ENCODE measurements around the gene PCED1B. TPM values are rescaled to one million over a fixed set of nuclear protein-coding genes. Genes with fewer than 3 reads are reported as not detected.

Gene PCED1B
- polyA plus RNA-seq, 1 donor (not counting 4 experiments of a cell fraction or from before 2014, with no cell fraction given) = 3.2 TPM

DNA sequence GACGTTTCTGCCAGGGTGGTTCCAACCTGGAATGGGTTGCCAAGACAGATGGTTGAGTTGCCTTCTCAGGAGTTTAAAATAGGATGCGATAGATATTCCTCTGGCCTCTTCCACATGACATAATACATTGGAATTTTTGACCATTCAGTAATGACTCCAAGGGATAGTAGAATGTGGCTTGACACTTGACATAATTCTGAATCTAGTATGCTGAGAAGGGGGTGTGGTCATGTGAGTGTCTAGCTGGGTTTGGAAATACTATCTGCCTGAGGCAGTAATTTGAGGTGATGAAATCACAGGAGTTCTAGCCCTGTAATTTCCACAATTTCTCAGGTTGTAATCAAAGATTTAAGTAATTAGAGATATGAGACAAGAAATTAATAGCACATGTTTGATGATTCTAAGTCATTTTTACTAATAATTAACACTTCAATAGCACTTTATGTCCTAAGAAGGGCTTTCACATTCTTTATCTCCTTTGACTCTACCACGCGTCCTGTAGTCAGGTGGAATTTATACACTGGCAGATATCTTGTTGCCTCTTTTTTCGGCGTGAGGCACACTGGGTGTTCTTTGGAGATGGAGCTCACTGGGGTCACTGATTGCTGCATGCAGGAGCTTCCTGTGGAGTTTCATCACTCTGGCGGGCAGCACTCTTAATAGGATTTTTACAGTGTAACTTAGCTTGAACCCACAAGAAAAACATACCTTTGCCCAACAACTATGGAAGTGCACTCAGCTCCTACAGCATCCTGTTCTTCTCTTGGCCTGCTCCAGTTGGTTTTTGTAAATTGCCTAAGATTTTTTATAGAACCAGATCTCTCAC is 3.6 kb downstream of the PCED1B start:
- Histone ChIP-seq H3K4me3 (ENCODE audit: control insufficient read depth in 2 of 3, extremely low read depth in 1 of 3, insufficient read depth in 2 of 3, low read depth in 1 of 3, low read length in 3 of 3) (peak overlapping the region in 2 of 3 experiments; percentile 29 to 31), H3K27me3 (ENCODE audit: control insufficient read depth, extremely low read depth, insufficient read depth, low read length) (no peaks in the 10 kb centered on the region), H2AFZ (ENCODE audit: control insufficient read depth, low read length) (no peak overlapping the region), H3K9me3 (ENCODE audit: control insufficient read depth, low read depth, low read length) (no peaks in the 10 kb centered on the region), H3K4me2 (ENCODE audit: control insufficient read depth, extremely low read depth, insufficient read depth, low read depth, low read length) (peak overlapping the region; percentile 89), H4K20me1 (ENCODE audit: control insufficient read depth, extremely low read depth, insufficient read depth, low read length) (no peaks in the 10 kb centered on the region), H3K27ac (ENCODE audit: control insufficient read depth, insufficient read depth, low read length) (peak overlapping the region; percentile 90), H3K9me1 (ENCODE audit: control insufficient read depth, extremely low read depth, insufficient read depth, low read length) (no peaks in the 10 kb centered on the region), H3K79me2 (ENCODE audit: control insufficient read depth, insufficient read depth, low read length) (peaks cover 37% of the 10 kb centered on the region), H3K4me1 (ENCODE audit: control insufficient read depth, extremely low read depth, insufficient read depth, low read length) (peaks cover 74% of the 10 kb centered on the region), H3K9ac (ENCODE audit: control insufficient read depth, extremely low read depth, insufficient read depth, low read length) (no peak overlapping the region), H3K36me3 (ENCODE audit: control insufficient read depth in 2 of 2, extremely low read depth in 1 of 2, insufficient read depth in 2 of 2, low read length in 2 of 2) (peaks cover under 1 to 7% of the 10 kb centered on the region in 2 experiments)
- DNase-seq (ENCODE audit: low read depth, low spot score) (peak; percentile 76), FAIRE-seq (peak; percentile 61)
- dilution Hi-C loops (cut with MboI; ENCODE audit: extremely low pct_ligation_motif_present, low sequenced_read_pairs) = no loop called here
- no peak for TF ChIP-seq EZH2 (IDR thresholded peaks at IDR 0.05; ENCODE audit: low read length)

DNA sequence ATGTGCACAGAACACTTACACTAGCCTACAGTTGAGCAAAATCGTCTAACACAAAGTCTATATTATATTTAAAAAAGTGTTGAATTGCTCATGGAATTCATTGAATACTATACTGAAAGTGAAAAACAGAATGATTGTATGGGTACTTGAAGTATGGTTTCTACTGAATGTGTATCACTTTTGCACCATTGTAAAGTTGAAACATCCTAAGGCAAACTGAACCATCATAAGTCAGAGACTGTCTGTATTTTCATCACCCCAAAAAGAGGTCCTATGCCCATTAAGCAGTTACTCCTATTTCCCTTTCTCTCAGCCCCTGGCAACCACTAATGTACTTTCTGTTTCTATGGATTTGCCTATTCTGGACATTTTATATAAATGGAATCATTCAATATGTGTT is 4.8 kb downstream of the PCED1B start:
- H2AFZ ChIP-seq (ENCODE audit: control insufficient read depth, low read length) = no peak overlapping the region
- H3K79me2 ChIP-seq (ENCODE audit: control insufficient read depth, insufficient read depth, low read length) = peaks cover 26% of the 10 kb centered on the region
- H3K9me1 ChIP-seq (ENCODE audit: control insufficient read depth, extremely low read depth, insufficient read depth, low read length) = no peaks in the 10 kb centered on the region
- H4K20me1 ChIP-seq (ENCODE audit: control insufficient read depth, extremely low read depth, insufficient read depth, low read length) = no peaks in the 10 kb centered on the region
- no peak overlapping the region for H3K4me2 ChIP-seq (ENCODE audit: control insufficient read depth, extremely low read depth, insufficient read depth, low read depth, low read length)
- H3K27me3 ChIP-seq (ENCODE audit: control insufficient read depth, extremely low read depth, insufficient read depth, low read length) = no peaks in the 10 kb centered on the region
- H3K9ac ChIP-seq (ENCODE audit: control insufficient read depth, extremely low read depth, insufficient read depth, low read length) = no peak overlapping the region
- H3K9me3 ChIP-seq (ENCODE audit: control insufficient read depth, low read depth, low read length) = no peaks in the 10 kb centered on the region
- FAIRE-seq (no peak), DNase-seq (ENCODE audit: low read depth, low spot score) (no peak)
- dilution Hi-C loops (cut with MboI; ENCODE audit: extremely low pct_ligation_motif_present, low sequenced_read_pairs) = no loop called here
- TF ChIP-seq EZH2 (IDR thresholded peaks at IDR 0.05; ENCODE audit: low read length) = no peak
- TF ChIP-seq, protein P1, sequence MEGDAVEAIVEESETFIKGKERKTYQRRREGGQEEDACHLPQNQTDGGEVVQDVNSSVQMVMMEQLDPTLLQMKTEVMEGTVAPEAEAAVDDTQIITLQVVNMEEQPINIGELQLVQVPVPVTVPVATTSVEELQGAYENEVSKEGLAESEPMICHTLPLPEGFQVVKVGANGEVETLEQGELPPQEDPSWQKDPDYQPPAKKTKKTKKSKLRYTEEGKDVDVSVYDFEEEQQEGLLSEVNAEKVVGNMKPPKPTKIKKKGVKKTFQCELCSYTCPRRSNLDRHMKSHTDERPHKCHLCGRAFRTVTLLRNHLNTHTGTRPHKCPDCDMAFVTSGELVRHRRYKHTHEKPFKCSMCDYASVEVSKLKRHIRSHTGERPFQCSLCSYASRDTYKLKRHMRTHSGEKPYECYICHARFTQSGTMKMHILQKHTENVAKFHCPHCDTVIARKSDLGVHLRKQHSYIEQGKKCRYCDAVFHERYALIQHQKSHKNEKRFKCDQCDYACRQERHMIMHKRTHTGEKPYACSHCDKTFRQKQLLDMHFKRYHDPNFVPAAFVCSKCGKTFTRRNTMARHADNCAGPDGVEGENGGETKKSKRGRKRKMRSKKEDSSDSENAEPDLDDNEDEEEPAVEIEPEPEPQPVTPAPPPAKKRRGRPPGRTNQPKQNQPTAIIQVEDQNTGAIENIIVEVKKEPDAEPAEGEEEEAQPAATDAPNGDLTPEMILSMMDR (optimal IDR thresholded peaks at IDR 0.05 in 1 of 3, IDR thresholded peaks at IDR 0.05 in 1 of 3, conservative IDR thresholded peaks at IDR 0.05 in 1 of 3; ENCODE audit: extremely low read depth in 1 of 3, insufficient read depth in 2 of 3, low read length in 3 of 3) = no peak
- no peak overlapping the region for H3K4me3 ChIP-seq (ENCODE audit: control insufficient read depth in 2 of 3, extremely low read depth in 1 of 3, insufficient read depth in 2 of 3, low read depth in 1 of 3, low read length in 3 of 3)
- H3K4me1 ChIP-seq (ENCODE audit: control insufficient read depth, extremely low read depth, insufficient read depth, low read length) = peaks cover 78% of the 10 kb centered on the region
- H3K36me3 ChIP-seq (ENCODE audit: control insufficient read depth in 2 of 2, extremely low read depth in 1 of 2, insufficient read depth in 2 of 2, low read length in 2 of 2) = no peaks in the 10 kb centered on the region
- no peak overlapping the region for H3K27ac ChIP-seq (ENCODE audit: control insufficient read depth, insufficient read depth, low read length)

Data from keratinocyte (primary cell).